Body of pancreas (tissue), 4 donors: ENCODE measurements around the gene PDE1C. TPM values are rescaled to one million over a fixed set of nuclear protein-coding genes. Genes with fewer than 3 reads are reported as not detected.
"Not testable (repeated sequence)": the region's sequence is repeated elsewhere in the genome, so short reads cannot be mapped to it uniquely, and the experiment has no call there.

Source experiments
- ATAC-seq: fragments of 150-250 bp; one replicate; pipeline ENCODE4 v1.9.1; 2016
- DNase-seq, 4 donors: peaks; one replicate each; pipeline ENCODE4 v3.0.0-alpha.2; 2019
- H3K27ac ChIP-seq, 4 donors: fragments of 200-600 bp; sonication (generic); 1 replicate in 3 of 4; 2 replicates in 1 of 4; pipeline versions ENCODE4 v1.5.1 to v1.6.1; 2016 to 2019; ENCODE audit warnings: mild to moderate bottlenecking in 1 of 4, mixed read lengths in 1 of 4, moderate library complexity in 1 of 4
- H3K27me3 ChIP-seq, 2 donors: fragments of 200-600 bp; sonication (generic); one replicate each; pipeline ENCODE4 v1.6.0; 2016; ENCODE audit warnings: mild to moderate bottlenecking in 1 of 2
- H3K36me3 ChIP-seq, 2 donors: fragments of 200-600 bp; sonication (generic); replicated peaks in 1 of 2; 2 replicates each; pipeline ENCODE4 v1.5.1; 2016; ENCODE audit warnings: low read depth in 2 of 2; ENCODE audit not compliant: insufficient read depth in 1 of 2
- H3K4me1 ChIP-seq: fragments of 200-600 bp; sonication (generic); one replicate; pipeline ENCODE4 v1.6.0; 2016
- H3K4me3 ChIP-seq, 2 donors: fragments of 200-600 bp; sonication (generic); 1 replicate in 1 of 2; 2 replicates in 1 of 2; pipeline ENCODE4 v1.5.1; 2016 to 2019
- H3K9me3 ChIP-seq, 3 donors: fragments of 200-600 bp; sonication (generic); 1 replicate in 2 of 3; 2 replicates in 1 of 3; pipeline ENCODE4 v1.5.1; 2016
- POLR2A ChIP-seq, 3 donors: fragments of 450-650 bp; IDR thresholded peaks; one replicate each; pipeline ENCODE4 v1.6.1; 2016; ENCODE audit warnings: antibody characterized with exemption in 3 of 3, mild to moderate bottlenecking in 2 of 3
- WGBS, 2 donors: methylation state at CpG; one replicate each; pipeline ENCODE4 v1.1.5; 2017; 5-methylcytosine and 5-hydroxymethylcytosine counted together
- intact Hi-C: fragments of 100-400 bp; cut with DNase I; formaldehyde crosslinking; loops from one replicate; pipeline ENCODE4 v1.15.1; 2023
- total RNA-seq, 2 donors: library from RNA; depleted of rRNA; stranded (reverse); fragments of >200 nt; gene quantifications; one replicate each; pipeline ENCODE4 v1.1.0, GENCODE V29; 2016
- TF ChIP-seq, protein P1 (sequence below), 7 experiments: fragments of 450-650 bp in 4 of 7; fragments of 200-600 bp in 3 of 7; sonication (generic) in 3 of 7; IDR thresholded peaks; one replicate each; pipeline ENCODE4 v1.5.1; 2016 to 2019; ENCODE audit warnings: antibody characterized with exemption in 7 of 7

Gene PDE1C
- total RNA-seq, 2 donors from 2014 or later, result 1.8 to 4.9 TPM

DNA sequence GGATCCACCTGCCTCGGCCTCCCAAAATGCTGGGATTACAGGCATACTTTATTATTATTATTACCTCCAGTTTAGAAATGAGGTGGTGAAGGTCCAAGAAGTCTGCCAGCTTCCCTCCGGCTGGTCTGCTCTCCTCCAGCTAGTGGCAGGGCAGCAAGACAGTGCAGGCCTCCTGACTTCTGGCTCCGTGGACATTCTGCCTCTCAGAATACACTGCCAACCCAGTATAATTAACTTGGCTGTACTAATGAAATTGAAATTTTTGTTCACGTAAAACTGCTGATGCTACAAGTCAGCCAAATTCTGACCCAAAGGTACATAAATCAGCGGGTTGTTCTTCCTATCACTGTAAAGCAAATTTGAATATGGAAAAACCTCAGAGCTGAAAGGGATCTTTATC is 7.6 kb upstream of the PDE1C start:
- no peak for TF ChIP-seq POLR2A (IDR thresholded peaks at IDR 0.05)
- TF ChIP-seq, protein P1, sequence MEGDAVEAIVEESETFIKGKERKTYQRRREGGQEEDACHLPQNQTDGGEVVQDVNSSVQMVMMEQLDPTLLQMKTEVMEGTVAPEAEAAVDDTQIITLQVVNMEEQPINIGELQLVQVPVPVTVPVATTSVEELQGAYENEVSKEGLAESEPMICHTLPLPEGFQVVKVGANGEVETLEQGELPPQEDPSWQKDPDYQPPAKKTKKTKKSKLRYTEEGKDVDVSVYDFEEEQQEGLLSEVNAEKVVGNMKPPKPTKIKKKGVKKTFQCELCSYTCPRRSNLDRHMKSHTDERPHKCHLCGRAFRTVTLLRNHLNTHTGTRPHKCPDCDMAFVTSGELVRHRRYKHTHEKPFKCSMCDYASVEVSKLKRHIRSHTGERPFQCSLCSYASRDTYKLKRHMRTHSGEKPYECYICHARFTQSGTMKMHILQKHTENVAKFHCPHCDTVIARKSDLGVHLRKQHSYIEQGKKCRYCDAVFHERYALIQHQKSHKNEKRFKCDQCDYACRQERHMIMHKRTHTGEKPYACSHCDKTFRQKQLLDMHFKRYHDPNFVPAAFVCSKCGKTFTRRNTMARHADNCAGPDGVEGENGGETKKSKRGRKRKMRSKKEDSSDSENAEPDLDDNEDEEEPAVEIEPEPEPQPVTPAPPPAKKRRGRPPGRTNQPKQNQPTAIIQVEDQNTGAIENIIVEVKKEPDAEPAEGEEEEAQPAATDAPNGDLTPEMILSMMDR (IDR thresholded peaks at IDR 0.05), result no peak
- intact Hi-C loops, result no loop called here
- no peak overlapping the region for H3K4me3 ChIP-seq
- ATAC-seq (no peak), DNase-seq (no peak)
- H3K27me3 ChIP-seq, result no peaks in the 10 kb centered on the region
- H3K36me3 ChIP-seq, result no peaks in the 10 kb centered on the region
- H3K9me3 ChIP-seq, result no peaks in the 10 kb centered on the region
- no peak overlapping the region for H3K27ac ChIP-seq
- no peaks in the 10 kb centered on the region for H3K4me1 ChIP-seq
- WGBS, 2 donors, result 69 to 81% methylated on average over 5 of the region's 5 CpGs

GRCh38 chr7:32076802-32077201 is 6.6 kb upstream of the PDE1C start:
- H3K9me3 ChIP-seq, H3K4me1 ChIP-seq, ATAC-seq, intact Hi-C loops, H3K36me3 ChIP-seq, H3K27ac ChIP-seq, H3K4me3 ChIP-seq, H3K27me3 ChIP-seq, DNase-seq: not testable (repeated sequence)
- WGBS, 2 donors, result 72 to 79% methylated on average over 5 of the region's 5 CpGs

GRCh38 chr7:32075612-32076011 is 5.4 kb upstream of the PDE1C start:
- DNase-seq (no peak), ATAC-seq (no peak)
- peaks cover 10% of the 10 kb centered on the region for H3K4me1 ChIP-seq
- no peaks in the 10 kb centered on the region for H3K36me3 ChIP-seq
- H3K27me3 ChIP-seq, result no peaks in the 10 kb centered on the region
- H3K4me3 ChIP-seq, result no peak overlapping the region
- TF ChIP-seq, protein P1 (IDR thresholded peaks at IDR 0.05), result no peak
- TF ChIP-seq POLR2A (IDR thresholded peaks at IDR 0.05), result no peak
- H3K27ac ChIP-seq, result no peak overlapping the region
- no peaks in the 10 kb centered on the region for H3K9me3 ChIP-seq
- WGBS, 2 donors, result 83 to 93% methylated on average over 4 of the region's 4 CpGs
- intact Hi-C loops, result no loop called here

GRCh38 chr7:32074787-32075585 is 4.8 kb upstream of the PDE1C start:
- no peak for DNase-seq
- intact Hi-C loops, result no loop called here
- H3K27me3 ChIP-seq, result no peaks in the 10 kb centered on the region
- no peaks in the 10 kb centered on the region for H3K9me3 ChIP-seq
- no peak for ATAC-seq
- 52 to 53% methylated on average over 9 of the region's 9 CpGs for WGBS, 2 donors
- H3K27ac ChIP-seq, result no peak overlapping the region
- TF ChIP-seq, protein P1 (IDR thresholded peaks at IDR 0.05), result no peak
- no peak for TF ChIP-seq POLR2A (IDR thresholded peaks at IDR 0.05)
- H3K36me3 ChIP-seq, result no peaks in the 10 kb centered on the region
- H3K4me3 ChIP-seq, result no peak overlapping the region
- H3K4me1 ChIP-seq, result peaks cover 16% of the 10 kb centered on the region

GRCh38 chr7:32073533-32073932 is 3.3 kb upstream of the PDE1C start:
- ATAC-seq, result no peak
- intact Hi-C loops, result no loop called here

More at GRCh38 chr7:32073533-32073932, 3.3 kb upstream of the PDE1C start:
- Histone ChIP-seq H3K27ac (no peak overlapping the region), H3K27me3 (no peaks in the 10 kb centered on the region), H3K4me1 (peaks cover 16% of the 10 kb centered on the region), H3K9me3 (no peaks in the 10 kb centered on the region), H3K4me3 (no peak overlapping the region), H3K36me3 (no peaks in the 10 kb centered on the region)
- 84 to 86% methylated on average over 1 of the region's 1 CpG for WGBS, 2 donors
- TF ChIP-seq POLR2A (IDR thresholded peaks at IDR 0.05), result no peak
- TF ChIP-seq, protein P1 (IDR thresholded peaks at IDR 0.05), result no peak
- DNase-seq, result no peak
